ENCODE results near the gene TNK2.
"Not testable (repeated sequence)": the region's sequence is repeated elsewhere in the genome, so short reads cannot be mapped to it uniquely, and the experiment has no call there.

Gene TNK2

GRCh38 chr3:195883160-195883559 lies 25.2 kb downstream of the TNK2 start:
- no peak for DNase-seq

GRCh38 chr3:195882002-195882441 lies 26.3 kb downstream of the TNK2 start:
- DNase-seq: no peak

GRCh38 chr3:195881276-195881988 lies 26.9 kb downstream of the TNK2 start:
- DNase-seq: no peak

- no peak for DNase-seq
These were observed 28.3 kb downstream of the TNK2 start for GRCh38 chr3:195880037-195880431.

- no peak for DNase-seq
These were observed 28.8 kb downstream of the TNK2 start for GRCh38 chr3:195879416-195880036.

- DNase-seq: no peak
These were observed 29.7 kb downstream of the TNK2 start for GRCh38 chr3:195878424-195879274.

GRCh38 chr3:195877767-195878423 lies 30.5 kb downstream of the TNK2 start:
- DNase-seq: no peak

GRCh38 chr3:195877136-195877715 lies 31.1 kb downstream of the TNK2 start:
- DNase-seq: no peak

- DNase-seq: peak; percentile 39
These were observed 31.9 kb downstream of the TNK2 start for GRCh38 chr3:195876297-195877064.

- no peak for DNase-seq
These were observed 32.7 kb downstream of the TNK2 start for GRCh38 chr3:195875482-195876236.

GRCh38 chr3:195873971-195874370 lies 34.4 kb downstream of the TNK2 start:
- no peak for DNase-seq

- DNase-seq: no peak
These were observed 35.0 kb downstream of the TNK2 start for GRCh38 chr3:195873281-195873887.

- no peak for DNase-seq
These were observed 35.6 kb downstream of the TNK2 start for GRCh38 chr3:195872800-195873199.

- no peak for DNase-seq
These were observed 36.3 kb downstream of the TNK2 start for GRCh38 chr3:195872097-195872496.

GRCh38 chr3:195871686-195872085 lies 36.7 kb downstream of the TNK2 start:
- DNase-seq: not testable (repeated sequence)

- no peak for DNase-seq
These were observed 37.4 kb downstream of the TNK2 start for GRCh38 chr3:195870937-195871336.

GRCh38 chr3:195870442-195870841 lies 37.9 kb downstream of the TNK2 start:
- no peak for DNase-seq

GRCh38 chr3:195869413-195870001 lies 38.8 kb downstream of the TNK2 start:
- DNase-seq: no peak

- no peak for DNase-seq
These were observed 39.4 kb downstream of the TNK2 start for GRCh38 chr3:195868866-195869412.

GRCh38 chr3:195868336-195868865 lies 40.0 kb downstream of the TNK2 start:
- no peak for DNase-seq
